Renal pelvis (tissue), 4 donors: Measurements from ENCODE around the gene TOP3B. TPM values are rescaled to one million over a fixed set of nuclear protein-coding genes. Genes with fewer than 3 reads are reported as not detected.

ENCODE experiments used
- DNase-seq: peaks from one replicate; pipeline ENCODE4 v3.0.0-alpha.2; 2013
- polyA plus RNA-seq, 3 donors: library from polyadenylated mRNA; unstranded; fragments of 120-200 nt; gene quantifications; one replicate each; pipeline ENCODE4 v1.2.1, GENCODE V29; 2013; ENCODE audit not compliant: insufficient read length in 3 of 3

The TOP3B gene
- polyA plus RNA-seq, 3 donors, result 26.8 to 50.3 (median 41.0) TPM

GRCh38 chr22:21963790-21964211 is 18.8 kb downstream of the TOP3B start:
- DNase-seq, result no peak

GRCh38 chr22:21963286-21963685 is 19.3 kb downstream of the TOP3B start:
- no peak for DNase-seq

- no peak for DNase-seq
These were observed 20.0 kb downstream of the TOP3B start for GRCh38 chr22:21962655-21962949.

DNA sequence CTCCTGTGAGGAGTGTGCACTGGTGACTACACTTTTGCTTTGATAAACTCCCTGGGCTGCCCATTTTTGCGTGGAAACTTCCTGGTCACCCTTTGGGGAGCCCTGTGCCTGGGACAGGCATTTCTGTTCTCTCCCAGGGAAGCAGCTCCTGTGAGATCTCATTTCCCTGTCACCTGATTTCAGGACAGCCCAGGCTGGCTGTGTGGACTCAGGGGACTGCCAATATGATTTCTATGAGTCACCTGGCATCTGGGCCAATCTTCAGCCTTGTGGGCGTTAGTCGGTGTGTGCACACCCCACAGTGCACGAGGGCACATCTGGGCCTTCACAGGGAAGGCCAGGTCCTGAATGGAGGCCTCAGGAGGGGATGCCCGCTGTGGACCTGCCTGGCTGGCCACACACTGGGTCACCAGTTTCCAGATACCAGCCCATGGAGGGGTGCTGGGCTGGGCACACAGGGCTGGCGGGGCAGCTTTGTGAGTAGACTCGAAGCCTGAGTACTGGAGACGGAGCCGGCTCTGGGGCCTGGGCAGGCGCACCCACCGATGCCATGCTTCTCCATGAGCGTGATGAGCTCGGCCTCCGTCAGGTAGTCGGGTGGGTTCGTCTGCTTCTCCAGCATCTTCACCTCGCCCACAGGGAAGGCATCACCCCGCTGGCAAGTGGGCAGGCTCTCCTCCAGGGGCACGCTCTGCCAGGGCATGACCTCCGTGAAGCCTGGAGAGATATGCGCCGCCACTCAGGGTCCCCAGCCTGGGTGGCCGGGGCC is 20.5 kb downstream of the TOP3B start:
- no peak for DNase-seq

DNA sequence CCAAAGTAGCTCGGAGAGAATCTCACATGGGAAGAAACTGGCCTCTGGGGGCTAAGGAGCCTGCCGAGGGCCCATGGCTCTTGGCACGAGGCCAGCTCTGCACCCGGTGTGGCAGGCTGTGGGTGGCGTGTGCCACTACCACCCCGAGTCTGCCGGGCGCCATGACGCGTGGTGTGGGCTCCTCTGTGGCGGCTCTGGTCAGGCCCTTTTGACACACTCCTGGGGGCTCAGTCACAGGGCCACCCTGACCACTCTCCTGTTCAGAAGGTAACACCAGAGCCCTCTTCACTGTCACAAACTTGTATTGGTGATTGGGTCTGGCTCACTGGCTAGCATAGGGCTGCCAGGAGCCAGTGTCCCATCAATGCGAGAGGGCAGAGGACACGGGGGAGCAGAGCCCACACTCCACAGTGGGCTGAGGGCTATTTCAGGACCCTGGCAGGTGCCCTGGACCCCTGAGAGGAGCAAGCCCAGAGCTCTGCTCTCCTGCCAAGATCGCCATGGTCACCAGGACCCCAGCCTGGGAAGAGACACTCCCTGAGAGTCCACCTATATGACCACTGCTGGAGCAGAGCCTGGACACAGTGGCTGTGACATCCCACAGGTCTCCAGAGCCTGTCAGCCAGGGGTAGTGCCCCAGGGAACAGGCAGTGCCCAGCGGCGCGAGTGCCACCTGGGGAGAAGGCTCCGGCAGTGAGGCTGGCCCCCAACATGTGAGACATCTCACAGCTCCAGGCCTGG is 21.3 kb downstream of the TOP3B start:
- no peak for DNase-seq

DNA sequence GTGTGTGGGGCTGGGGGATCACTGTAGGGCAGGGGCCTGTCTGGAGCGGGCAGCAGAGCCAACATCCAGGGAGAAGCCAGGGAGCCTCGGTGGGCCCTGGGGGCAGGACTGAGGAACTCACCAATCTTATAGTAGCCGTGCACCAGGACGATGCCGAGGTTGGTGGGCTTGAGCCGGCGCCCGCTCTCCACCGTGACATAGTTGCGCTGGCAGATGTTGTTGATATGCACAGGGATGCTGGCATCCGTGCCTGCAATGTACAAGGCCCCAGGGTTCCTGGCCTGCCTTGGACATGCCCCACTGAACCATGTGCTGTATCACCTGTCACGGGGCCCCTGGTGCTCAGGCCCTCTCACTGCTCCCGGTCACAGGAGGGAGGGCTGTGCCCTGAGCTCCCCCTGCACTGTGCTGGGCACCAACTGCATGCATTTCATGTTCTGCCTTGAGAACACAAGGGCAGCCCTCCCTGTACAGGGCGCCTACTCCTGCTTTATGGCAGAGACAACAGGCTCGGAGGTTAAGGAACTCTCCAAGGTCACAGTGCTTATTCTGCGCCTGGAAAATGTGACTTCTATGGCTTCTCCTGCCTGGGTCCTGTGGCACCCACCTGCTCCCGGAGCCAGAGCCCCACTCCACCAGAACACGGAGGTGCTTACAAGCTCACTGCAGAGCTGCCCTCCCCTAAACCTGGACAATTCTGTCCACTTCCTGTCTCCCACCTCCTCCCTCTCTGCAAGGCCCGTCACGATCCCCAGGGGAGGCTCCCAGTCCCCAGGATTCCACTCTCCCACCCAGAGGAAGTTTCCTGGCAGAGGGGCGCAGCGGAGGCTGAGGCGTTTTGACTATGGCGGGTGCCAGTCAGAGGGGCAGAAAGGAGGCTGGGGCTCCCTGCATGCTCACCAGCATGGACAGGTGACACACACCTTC is 22.1 kb downstream of the TOP3B start:
- no peak for DNase-seq

DNA sequence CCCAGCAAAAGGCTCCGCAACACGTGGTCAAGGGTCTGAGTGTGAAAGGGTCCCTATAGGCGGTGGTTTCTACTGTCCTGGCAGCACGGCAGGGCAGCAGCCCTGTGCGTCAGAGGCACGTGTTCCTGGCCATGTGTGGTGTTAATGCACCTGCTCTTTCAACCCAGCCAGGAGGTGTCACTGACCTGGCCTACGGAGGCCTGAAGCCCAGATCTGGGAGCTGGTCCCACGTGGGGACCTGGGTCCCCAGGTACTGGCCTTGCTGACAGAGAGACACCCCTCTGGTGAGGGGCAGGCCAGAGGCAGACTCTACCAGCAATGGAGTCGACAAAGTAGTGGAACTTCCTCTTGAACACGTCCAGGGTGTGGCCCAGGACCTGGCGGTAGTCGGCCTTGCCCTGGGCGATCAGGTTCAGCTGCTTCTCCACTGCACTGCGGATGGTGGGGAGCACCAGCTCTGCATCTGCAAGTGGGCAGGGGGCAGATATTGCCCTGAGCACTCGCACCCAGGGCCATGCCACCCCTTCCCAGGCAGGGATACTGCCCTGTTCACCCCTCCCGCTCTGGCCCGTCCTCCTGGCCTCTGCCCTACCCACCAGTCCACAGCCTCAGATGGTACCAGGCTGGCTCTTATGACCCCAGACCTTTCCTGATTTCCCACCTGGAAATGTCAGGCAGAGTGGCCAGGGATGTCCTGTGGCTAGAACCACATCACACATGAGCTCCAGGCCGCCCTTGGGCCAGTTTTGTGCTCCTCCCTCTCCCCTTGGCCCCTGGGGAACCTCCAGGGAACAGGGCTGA is 23.1 kb downstream of the TOP3B start:
- DNase-seq, result no peak

GRCh38 chr22:21958360-21959273 is 24.0 kb downstream of the TOP3B start:
- no peak for DNase-seq

DNA sequence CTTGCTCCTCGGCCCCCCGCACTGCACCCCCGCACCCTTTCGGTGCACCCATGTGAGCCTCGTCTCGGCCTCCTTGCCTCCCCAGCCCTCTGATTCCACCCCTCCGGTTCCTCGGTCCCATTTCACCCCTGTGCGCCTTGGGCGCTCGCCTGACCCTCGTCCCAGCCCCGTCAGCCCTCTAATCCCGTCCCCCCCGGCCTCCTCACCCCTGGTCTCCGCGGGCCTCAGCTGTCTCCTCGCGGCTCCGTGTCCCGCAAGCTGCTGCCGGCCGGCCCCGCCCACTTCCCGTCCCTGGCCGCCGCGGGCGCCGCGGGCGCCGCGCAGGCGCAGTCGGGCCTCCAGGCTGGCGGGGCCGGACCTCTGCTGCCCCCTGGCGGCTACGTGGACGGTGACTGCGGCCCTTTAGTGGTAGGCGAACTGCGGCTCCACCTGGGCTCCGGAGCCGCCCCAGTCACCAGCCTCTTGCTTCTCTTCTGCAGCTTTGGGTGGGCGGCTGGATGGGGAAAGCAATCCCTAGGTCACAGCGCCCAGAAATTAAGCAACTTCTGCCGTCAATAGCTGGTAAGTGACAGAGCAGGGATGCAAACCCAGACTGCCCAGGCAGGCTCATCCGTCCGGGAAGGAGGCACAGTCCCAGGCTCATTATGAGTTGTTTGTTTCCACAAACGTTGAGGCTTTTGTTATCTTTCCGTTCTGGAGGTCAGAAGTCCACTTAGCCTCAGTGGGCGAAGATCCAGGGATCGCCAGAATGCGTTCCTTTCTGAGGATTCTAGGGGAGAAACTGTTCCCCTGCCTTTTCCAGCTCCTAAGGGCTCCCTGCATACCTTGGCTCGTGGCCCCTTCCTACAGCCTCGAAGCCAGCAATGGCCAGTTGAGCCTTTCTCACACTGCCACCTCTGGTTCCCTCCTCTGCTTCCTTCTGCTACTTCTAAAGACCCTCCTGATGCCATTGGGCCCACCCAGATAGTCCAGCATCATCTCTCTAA is 29.7 kb downstream of the TOP3B start, which contains the start of gene PPM1F:
TSS of gene PPM1F (minus strand) at position 263 of the 986 bp plus-strand sequence. CDS start 6,800 bp downstream, outside the sequence.
- peak; percentile 72 for DNase-seq

DNA sequence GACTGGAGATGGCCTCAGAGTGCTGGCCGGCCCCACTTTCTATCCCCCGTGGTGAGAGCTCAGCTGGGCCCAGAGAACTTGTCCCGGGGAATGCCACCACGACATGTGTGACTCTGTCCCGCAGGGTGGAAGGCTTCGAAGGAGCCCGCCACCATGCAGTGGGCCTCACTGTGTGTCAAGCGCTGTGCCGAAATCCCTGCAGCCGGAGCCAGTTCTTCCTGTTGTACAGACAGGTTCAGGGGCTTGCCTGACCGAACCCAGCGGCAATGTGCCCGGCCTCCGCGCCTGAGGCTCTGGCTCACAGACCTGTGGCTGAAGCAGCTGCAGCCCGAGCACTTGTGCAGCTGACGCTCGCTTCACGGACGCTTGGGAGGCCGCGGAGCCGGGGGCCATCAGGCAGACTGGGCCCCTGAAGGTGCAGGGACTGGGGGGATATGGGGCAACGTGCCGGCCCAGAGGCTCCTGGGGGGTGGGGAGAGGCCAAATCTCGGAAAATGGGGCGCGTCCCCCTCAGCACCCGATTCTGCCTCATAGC is 30.6 kb downstream of the TOP3B start:
- no peak for DNase-seq

- no peak for DNase-seq
These were observed 31.5 kb downstream of the TOP3B start for GRCh38 chr22:21951062-21951461.

- no peak for DNase-seq
These were observed 32.6 kb downstream of the TOP3B start for GRCh38 chr22:21949948-21950347.

DNA sequence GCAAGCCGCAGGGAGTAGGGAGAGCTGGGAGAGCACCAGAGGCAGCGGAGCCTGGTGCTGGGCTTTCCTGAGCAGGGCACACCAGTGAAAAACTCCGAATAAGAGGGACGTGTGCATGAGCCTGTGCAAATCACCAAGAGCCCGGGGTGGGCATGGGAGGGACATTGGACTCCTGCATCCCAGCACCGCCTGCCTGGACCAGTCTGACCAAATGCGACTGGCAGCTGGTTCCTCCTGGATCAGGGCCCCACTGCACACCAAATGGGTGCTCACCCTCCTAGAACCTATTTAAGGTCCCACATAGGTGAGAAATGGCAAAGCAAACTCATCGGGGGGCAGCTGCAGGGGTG is 33.0 kb downstream of the TOP3B start:
- no peak for DNase-seq

GRCh38 chr22:21948824-21949568 is 33.6 kb downstream of the TOP3B start:
- no peak for DNase-seq

DNA sequence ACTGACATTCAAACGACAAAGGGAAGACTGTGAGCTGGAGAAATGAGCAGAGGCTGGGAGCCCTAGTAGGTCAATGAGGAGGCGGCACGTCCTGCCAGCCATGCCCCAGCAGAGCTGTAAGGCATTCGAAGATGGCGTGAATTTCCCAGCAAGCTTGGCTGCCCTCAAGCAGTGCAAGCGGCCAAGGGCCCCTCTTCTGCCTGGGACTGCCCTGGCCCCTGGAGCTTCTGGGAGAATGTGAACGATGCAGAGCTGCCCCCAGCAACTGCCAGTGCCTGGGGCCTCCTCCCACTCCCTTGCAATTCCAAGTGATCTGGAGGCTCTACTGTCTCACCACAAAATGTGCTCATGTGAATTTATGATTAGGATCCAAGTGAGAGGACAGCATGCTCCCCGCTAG is 34.2 kb downstream of the TOP3B start:
- no peak for DNase-seq

- DNase-seq, result no peak
These were observed 35.3 kb downstream of the TOP3B start for GRCh38 chr22:21947040-21948014.
